GM23248 (cell line): ENCODE results near the gene OGFOD2.

Source experiments
- EZH2 ChIP-seq: fragments of 200-600 bp; sonication (generic); IDR thresholded peaks from 2 replicates; pipeline ENCODE4 v1.6.1; 2018; ENCODE audit warnings: antibody characterized with exemption, mild to moderate bottlenecking; ENCODE audit not compliant: insufficient read depth, poor library complexity, severe bottlenecking
- EZH2phosphoT487 ChIP-seq: fragments of 200-600 bp; sonication (generic); IDR thresholded peaks from 2 replicates; pipeline ENCODE4 v1.6.1; 2018; ENCODE audit warnings: antibody characterized with exemption, moderate library complexity, mild to moderate bottlenecking, low read depth; ENCODE audit not compliant: insufficient read depth

DNA sequence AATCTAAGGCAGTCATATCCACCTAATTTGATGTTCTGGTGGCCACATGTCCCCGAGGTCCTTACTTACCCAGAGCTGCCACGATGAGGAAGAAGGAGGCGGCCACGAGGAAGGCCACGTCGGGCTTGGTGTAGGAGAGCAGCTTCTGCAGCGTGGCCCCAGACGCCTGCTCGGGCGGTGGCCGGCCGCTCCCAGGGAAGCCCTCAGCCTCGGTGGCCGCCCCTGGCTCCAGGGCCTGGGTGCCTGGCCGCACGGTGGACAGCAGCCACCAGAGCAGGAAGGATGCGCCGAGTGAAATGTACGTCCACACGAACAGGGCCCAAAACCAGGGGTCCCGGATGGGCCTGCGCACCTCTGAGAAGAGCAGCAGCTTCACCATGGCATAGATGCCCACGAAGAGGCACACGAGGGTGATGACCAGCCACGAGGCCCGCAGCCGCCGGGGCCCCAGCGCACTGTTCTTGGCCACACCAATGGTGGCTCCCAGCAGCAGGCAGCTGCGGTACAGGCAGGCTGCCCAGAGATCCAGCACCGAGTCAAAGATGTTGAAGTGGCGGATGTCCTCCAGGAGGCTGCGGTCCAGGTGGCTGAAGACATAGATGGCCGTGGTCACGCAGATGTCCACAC lies 15.4 kb upstream of the OGFOD2 start:
- TF ChIP-seq EZH2phosphoT487 (no peak), EZH2 (no peak)
